ENCODE measurements around the gene LCN2.
A peak's percentile ranks its signal among the peaks of the same experiment; 100 is the strongest.

The LCN2 gene

DNA sequence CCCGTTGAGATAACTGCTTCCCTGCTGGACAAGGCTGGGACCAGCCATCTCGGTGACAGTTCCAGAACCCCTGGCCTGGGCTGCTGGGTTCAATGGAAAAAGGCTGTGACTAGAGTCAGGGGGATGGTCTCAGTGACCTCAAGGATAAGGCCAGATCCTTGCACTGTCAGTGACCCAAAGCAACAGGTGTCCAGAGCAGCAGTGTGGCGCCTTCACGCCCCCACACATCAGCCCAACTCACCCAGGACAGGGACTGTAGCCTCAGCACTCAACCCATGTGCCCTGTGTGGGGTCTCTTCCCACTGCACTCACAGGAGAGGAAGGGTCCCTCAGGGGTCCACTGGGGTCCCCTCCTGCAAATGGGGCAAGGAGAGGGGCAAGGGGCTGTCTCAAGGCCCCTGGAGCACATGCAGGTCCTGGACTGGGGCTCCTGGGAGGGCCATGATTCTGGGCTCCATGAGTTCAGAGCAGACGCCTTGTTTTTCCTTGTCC lies 698 bp upstream of the LCN2 start:
- Histone ChIP-seq H3K4me1 (ENCODE audit: control insufficient read depth, insufficient read depth, low read length) (peaks cover 2% of the 10 kb centered on the region), H3K27me3 (ENCODE audit: control insufficient read depth, insufficient read depth, low read length) (no peaks in the 10 kb centered on the region), H3K9me3 (ENCODE audit: control insufficient read depth, insufficient read depth, low read length) (no peaks in the 10 kb centered on the region), H3K4me3 (ENCODE audit: low read depth, low read length) (no peak overlapping the region), H3K9ac (ENCODE audit: low read depth, low read length) (no peak overlapping the region), H3K36me3 (ENCODE audit: control insufficient read depth, insufficient read depth, low read length) (no peaks in the 10 kb centered on the region)

DNA sequence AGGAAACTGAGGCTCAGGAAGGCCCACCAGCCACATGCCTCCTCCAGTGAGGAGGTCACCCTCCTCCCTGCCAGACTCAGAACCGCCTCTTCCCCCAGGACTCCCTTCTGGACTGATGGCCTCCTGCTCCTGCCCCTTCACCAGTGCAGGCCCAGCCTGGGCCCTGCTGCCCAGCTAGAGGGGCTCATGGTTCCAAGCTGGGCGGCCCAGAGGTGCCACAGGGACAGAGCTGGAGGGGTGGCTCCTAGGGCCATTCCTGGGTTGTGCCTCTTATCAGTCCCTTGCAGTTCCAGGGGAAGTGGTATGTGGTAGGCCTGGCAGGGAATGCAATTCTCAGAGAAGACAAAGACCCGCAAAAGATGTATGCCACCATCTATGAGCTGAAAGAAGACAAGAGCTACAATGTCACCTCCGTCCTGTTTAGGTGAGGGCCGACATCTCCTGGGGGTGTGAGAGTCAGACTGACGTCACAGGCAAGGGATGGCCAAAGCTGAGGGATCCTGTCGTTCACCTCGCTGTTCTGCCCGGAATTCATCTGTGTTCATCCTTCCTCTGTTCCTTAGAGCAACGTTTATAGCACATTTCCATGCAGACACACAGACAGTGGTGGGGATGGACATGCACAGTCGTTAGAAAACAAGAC lies 819 bp downstream of the LCN2 start:
- Histone ChIP-seq H3K4me3 (ENCODE audit: low read depth, low read length) (no peak overlapping the region), H3K9ac (ENCODE audit: low read depth, low read length) (no peak overlapping the region)

DNA sequence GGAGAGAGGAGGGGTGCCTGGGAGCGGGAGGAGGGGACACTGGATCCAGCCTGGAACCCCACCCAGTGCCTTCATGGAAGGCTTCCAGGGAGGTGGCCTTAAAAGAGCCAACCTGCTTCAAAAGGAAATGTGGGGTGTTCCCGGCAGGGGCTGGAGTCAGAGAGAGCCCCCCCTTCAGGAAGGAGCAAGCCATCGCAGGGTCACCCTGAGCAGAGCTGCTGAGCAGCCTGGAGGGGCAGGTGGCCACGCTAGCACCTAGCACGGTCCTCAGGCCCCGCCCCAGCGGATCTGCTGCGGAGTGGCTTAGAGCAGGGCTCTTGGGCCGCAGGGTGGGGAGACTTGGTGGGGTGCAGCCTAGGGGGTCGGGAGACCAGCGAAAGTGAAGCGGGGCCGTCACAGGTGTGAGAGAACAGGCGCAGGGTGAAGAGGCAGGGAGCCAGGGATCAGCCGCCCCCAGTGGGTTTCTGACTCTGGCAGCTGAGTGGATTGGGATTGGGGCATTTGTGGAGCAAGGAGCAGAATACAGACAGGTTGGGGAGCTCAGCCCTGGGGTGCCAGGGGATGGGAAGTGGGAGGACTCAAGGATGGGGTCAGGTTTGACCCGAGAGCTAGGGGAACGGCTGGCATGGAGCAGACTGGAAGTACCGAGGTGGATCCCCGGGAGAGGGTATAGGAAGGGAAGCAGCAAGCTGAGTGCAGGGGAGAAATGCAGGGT lies 1.5 kb downstream of the LCN2 start:
- H3K27me3 ChIP-seq (ENCODE audit: control insufficient read depth, insufficient read depth, low read length) = no peaks in the 10 kb centered on the region
- no peaks in the 10 kb centered on the region for H3K9me3 ChIP-seq (ENCODE audit: control insufficient read depth, insufficient read depth, low read length)
- H3K4me3 ChIP-seq (ENCODE audit: low read depth, low read length) = no peak overlapping the region
- H3K9ac ChIP-seq (ENCODE audit: low read depth, low read length) = peak overlapping the region; percentile 70
- peaks cover 2% of the 10 kb centered on the region for H3K4me1 ChIP-seq (ENCODE audit: control insufficient read depth, insufficient read depth, low read length)
- no peaks in the 10 kb centered on the region for H3K36me3 ChIP-seq (ENCODE audit: control insufficient read depth, insufficient read depth, low read length)

More for the DNA sequence above, 819 bp downstream of the LCN2 start:
- peaks cover 2% of the 10 kb centered on the region for H3K4me1 ChIP-seq (ENCODE audit: control insufficient read depth, insufficient read depth, low read length)
- no peaks in the 10 kb centered on the region for H3K9me3 ChIP-seq (ENCODE audit: control insufficient read depth, insufficient read depth, low read length)
- no peaks in the 10 kb centered on the region for H3K27me3 ChIP-seq (ENCODE audit: control insufficient read depth, insufficient read depth, low read length)
- H3K36me3 ChIP-seq (ENCODE audit: control insufficient read depth, insufficient read depth, low read length) = no peaks in the 10 kb centered on the region

DNA sequence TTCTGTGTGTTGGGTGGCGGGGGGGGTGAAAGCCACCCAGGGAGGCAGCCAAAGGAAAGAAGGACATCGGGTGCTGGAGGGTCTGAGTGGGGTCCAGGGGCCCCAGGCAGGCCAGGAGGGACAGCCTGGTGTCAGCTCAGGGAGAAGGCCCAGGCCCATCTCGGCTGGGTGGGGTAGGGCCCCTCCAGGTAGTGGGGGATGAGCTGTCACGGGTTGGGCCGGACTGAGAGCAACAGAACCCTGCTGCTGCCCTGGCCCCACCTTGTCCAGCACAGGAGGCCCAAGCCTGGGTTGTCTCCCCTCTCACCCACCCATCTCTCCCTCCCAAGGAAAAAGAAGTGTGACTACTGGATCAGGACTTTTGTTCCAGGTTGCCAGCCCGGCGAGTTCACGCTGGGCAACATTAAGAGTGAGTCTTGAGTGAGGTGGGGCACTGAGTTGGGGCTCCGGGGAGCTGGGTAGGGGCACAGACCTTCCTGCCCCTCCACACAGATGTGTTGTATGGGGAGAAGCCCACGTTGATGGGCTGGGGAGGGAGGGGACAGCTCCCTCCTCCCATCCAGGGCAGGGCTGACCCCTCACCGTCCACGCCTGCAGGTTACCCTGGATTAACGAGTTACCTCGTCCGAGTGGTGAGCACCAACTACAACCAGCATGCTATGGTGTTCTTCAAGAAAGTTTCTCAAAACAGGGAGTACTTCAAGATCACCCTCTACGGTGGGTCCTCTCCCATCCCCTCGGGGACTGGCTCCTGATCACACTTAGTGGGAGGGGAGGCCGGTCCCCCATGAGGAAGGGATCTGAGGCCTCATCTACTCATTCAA lies 2.3 kb downstream of the LCN2 start:
- H3K9ac ChIP-seq (ENCODE audit: low read depth, low read length) = no peak overlapping the region
- no peak overlapping the region for H3K4me3 ChIP-seq (ENCODE audit: low read depth, low read length)
- H3K9me3 ChIP-seq (ENCODE audit: control insufficient read depth, insufficient read depth, low read length) = no peaks in the 10 kb centered on the region
- H3K36me3 ChIP-seq (ENCODE audit: control insufficient read depth, insufficient read depth, low read length) = no peaks in the 10 kb centered on the region
- no peaks in the 10 kb centered on the region for H3K27me3 ChIP-seq (ENCODE audit: control insufficient read depth, insufficient read depth, low read length)
- H3K4me1 ChIP-seq (ENCODE audit: control insufficient read depth, insufficient read depth, low read length) = peaks cover 2% of the 10 kb centered on the region

DNA sequence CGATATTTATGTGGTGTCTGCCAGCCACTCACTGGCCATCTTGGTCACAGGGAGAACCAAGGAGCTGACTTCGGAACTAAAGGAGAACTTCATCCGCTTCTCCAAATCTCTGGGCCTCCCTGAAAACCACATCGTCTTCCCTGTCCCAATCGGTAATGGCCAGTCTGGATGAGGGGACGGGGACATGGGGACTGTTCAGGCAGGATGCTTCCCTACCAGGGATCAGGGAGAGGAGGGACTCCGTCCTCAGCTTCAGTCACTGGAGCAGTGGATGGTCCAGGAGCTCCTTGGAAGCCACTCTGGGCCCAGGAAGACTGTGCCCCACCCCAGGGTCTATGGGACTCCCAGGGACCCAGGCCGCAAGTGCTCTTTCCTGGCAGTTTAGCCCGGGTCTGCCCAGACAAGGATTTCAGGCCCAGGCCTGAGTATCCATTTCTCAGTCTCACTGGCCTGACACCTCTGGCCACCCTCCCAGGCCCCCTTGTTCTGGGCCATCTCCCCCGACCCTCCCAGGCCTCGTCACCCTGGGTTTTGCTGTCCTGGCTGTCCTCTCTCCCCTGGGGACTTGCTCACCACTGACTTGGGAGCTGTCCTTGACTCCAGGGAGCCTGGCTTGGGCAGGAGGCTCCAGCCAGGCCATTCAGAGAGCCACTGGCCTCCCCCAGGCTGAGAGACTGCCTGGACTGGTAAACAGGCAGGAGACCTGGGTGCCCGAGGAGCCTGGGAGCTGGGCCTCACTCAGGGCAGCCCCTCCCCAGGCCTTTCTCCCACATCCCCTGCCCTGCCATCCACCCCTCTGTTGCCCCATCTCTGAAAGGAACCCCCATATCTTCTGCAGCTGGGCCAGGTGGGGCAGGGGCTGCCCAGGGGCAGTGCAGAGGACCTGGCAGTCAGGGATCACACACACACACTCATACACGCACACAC lies 3.1 kb downstream of the LCN2 start:
- no peaks in the 10 kb centered on the region for H3K36me3 ChIP-seq (ENCODE audit: control insufficient read depth, insufficient read depth, low read length)
- no peaks in the 10 kb centered on the region for H3K27me3 ChIP-seq (ENCODE audit: control insufficient read depth, insufficient read depth, low read length)
- H3K9me3 ChIP-seq (ENCODE audit: control insufficient read depth, insufficient read depth, low read length) = no peaks in the 10 kb centered on the region
- H3K4me1 ChIP-seq (ENCODE audit: control insufficient read depth, insufficient read depth, low read length) = peaks cover 2% of the 10 kb centered on the region
- no peak overlapping the region for H3K9ac ChIP-seq (ENCODE audit: low read depth, low read length)
- no peak overlapping the region for H3K4me3 ChIP-seq (ENCODE audit: low read depth, low read length)

DNA sequence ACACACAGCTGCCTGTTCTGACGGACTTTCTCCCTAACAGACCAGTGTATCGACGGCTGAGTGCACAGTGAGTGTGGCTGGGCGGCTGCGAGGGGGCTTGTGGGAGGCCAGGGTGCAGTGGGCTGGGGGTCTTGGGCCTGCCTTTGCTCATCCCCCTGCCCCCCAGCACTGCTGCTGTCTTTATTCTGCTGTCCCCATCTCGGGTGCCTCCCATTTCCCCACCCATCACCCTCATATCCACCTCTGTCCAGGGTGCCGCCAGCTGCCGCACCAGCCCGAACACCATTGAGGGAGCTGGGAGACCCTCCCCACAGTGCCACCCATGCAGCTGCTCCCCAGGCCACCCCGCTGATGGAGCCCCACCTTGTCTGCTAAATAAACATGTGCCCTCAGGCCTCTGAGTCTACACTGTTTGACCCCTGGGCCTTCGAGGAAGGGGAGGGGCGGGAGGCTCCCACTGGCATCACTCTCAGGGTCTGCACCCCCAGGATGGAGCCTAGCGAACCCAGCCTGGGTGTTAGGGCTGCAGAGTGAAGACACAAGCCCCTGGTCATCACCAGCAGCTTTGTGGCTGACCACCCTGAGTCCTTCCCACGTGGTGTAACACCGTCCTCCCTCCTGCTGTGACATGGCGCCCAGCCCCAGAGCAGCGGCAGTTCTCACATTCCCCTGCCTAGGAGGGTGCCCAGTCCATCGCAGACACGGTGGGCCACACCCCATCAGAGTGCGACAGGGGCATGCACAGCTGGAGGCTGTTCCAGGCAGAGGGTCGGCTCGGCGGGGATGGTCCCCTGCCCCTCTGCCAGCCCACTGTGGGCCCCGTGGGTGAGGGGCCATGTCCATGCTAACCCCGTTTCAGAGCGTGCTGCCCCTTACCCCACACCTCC lies 4.0 kb downstream of the LCN2 start:
- no peaks in the 10 kb centered on the region for H3K36me3 ChIP-seq (ENCODE audit: control insufficient read depth, insufficient read depth, low read length)
- no peak overlapping the region for H3K9ac ChIP-seq (ENCODE audit: low read depth, low read length)
- H3K4me1 ChIP-seq (ENCODE audit: control insufficient read depth, insufficient read depth, low read length) = peaks cover 2% of the 10 kb centered on the region
- H3K4me3 ChIP-seq (ENCODE audit: low read depth, low read length) = no peak overlapping the region
- H3K9me3 ChIP-seq (ENCODE audit: control insufficient read depth, insufficient read depth, low read length) = no peaks in the 10 kb centered on the region
- no peaks in the 10 kb centered on the region for H3K27me3 ChIP-seq (ENCODE audit: control insufficient read depth, insufficient read depth, low read length)

DNA sequence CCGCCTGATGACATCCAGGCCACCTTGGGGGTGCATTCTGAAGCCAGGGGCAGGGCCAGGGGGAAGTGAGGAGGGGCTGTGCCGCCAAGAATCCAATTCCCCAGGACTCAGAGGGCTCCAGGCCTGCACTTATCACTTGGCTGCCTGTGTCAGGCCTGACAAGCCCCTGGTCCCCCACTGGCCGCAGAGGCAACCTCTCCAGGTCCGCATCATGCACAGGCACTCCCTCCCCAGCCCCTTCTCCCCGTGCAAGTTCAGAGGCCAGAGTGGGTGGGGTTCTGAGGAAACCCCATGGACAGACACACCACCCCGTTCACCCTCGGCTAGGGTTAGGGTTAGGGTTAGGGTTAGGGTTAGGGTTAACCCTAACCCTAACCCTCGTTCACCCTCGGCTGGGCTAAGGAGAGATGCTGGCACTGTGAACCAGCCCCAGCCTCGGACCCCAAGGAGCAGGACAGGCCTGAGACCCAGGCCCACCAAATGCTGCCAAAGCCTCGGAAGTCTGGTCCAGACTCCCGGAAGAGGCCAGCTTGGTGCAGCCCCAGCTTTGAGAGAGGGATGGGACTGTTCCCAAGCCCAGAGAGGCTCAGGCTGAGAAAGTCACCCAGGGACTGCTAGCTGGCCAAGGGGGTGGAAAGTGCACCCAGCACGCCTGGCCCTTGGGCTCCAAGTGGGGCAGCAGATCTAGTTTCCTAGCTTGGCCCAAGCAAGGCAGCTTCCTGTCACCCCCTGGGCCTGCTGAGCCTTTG lies 4.9 kb downstream of the LCN2 start:
- H3K9ac ChIP-seq (ENCODE audit: low read depth, low read length) = no peak overlapping the region
- H3K4me1 ChIP-seq (ENCODE audit: control insufficient read depth, insufficient read depth, low read length) = peaks cover 2% of the 10 kb centered on the region
- H3K9me3 ChIP-seq (ENCODE audit: control insufficient read depth, insufficient read depth, low read length) = no peaks in the 10 kb centered on the region
- H3K27me3 ChIP-seq (ENCODE audit: control insufficient read depth, insufficient read depth, low read length) = no peaks in the 10 kb centered on the region
- no peaks in the 10 kb centered on the region for H3K36me3 ChIP-seq (ENCODE audit: control insufficient read depth, insufficient read depth, low read length)
- H3K4me3 ChIP-seq (ENCODE audit: low read depth, low read length) = no peak overlapping the region

DNA sequence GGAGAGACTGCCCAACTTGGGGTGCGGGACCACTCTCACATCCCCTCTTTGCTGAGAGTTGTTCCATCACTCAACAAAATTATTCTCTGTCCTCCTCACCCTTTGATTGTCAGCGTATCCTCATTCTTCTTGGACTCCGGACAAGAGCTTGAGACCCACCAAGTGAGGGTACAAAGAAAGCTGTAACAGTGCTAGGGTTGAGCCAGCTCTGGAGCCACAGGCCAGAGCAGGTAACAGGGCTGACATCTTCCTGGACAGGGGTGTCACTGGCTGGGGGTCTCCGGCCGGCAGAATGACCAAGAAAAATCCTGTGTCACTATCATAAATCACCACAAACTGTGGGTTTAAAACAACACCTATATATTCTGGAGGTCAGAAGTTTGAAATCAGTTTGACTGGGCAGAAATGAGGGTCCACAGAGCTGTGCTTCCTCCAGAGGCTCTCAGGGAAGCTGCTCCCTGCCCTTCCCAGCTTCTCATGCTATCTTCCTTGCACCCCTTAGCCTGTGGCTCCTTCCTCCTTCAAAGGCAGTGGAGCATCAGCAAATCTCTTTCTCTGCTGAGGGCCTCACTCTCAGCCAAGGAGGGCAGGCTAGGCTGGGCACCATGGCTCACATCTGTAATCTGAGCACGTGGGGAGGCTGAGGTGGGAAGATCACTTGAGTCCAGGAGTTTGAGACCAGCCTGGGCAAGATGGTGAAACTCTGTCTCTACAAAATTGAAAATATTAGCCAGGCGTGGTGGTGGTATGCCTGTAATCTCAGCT lies 6.7 kb downstream of the LCN2 start:
- no peaks in the 10 kb centered on the region for H3K27me3 ChIP-seq (ENCODE audit: control insufficient read depth, insufficient read depth, low read length)
- no peak overlapping the region for H3K4me3 ChIP-seq (ENCODE audit: low read depth, low read length)
- peaks cover 3% of the 10 kb centered on the region for H3K36me3 ChIP-seq (ENCODE audit: control insufficient read depth, insufficient read depth, low read length)
- H3K4me1 ChIP-seq (ENCODE audit: control insufficient read depth, insufficient read depth, low read length) = peaks cover 3% of the 10 kb centered on the region
- no peak overlapping the region for H3K9ac ChIP-seq (ENCODE audit: low read depth, low read length)
- H3K9me3 ChIP-seq (ENCODE audit: control insufficient read depth, insufficient read depth, low read length) = no peaks in the 10 kb centered on the region

DNA sequence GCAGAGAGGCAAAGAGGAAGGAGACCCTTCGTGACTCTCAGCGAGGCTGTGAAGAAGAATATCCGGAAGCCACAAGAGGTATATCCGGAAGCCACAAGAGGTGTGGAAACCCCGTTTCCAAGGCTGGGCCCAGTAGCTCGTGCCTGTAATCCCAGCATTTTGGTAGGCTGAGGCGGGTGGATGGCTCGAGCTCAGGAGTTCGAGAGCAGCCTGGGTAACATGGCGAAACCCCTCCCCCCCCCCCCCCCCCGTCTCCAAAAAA lies 10.2 kb downstream of the LCN2 start:
- Histone ChIP-seq H3K4me1 (ENCODE audit: control insufficient read depth, insufficient read depth, low read length) (peaks cover 4% of the 10 kb centered on the region), H3K9me3 (ENCODE audit: control insufficient read depth, insufficient read depth, low read length) (no peaks in the 10 kb centered on the region), H3K4me3 (ENCODE audit: low read depth, low read length) (peak overlapping the region; percentile 63), H3K9ac (ENCODE audit: low read depth, low read length) (peak overlapping the region; percentile 79), H3K27me3 (ENCODE audit: control insufficient read depth, insufficient read depth, low read length) (no peaks in the 10 kb centered on the region), H3K36me3 (ENCODE audit: control insufficient read depth, insufficient read depth, low read length) (peaks cover 12% of the 10 kb centered on the region)
